Calu3 (cell line): ENCODE results near the gene PBRM1. TPM values are rescaled to one million over a fixed set of nuclear protein-coding genes. Genes with fewer than 3 reads are reported as not detected.

Experiments
- BruUV-seq: library from RNA; stranded (reverse); fragments of 400-500 nt; replicated peaks from 2 replicates; lab custom pipeline; 2021; lab: Mats Ljungman, UMichigan
- CTCF ChIA-PET: fragments of 300-600 bp; sonication (Branson Sonifier 250); formaldehyde crosslinking; loops from one replicate; lab custom pipeline; 2022; ENCODE audit warnings: antibody characterized with exemption; lab: Charles Lee
- DNase-seq: peaks from one replicate; pipeline ENCODE4 v3.0.0; 2022
- H3K27ac Mint-ChIP-seq: one replicate; pipeline ENCODE4 v1.8.0; 2022; ENCODE audit warnings: mixed read lengths; ENCODE audit not compliant: unreplicated experiment
- H3K27me3 Mint-ChIP-seq: one replicate; pipeline ENCODE4 v1.8.0; 2022; ENCODE audit warnings: mixed read lengths; ENCODE audit not compliant: unreplicated experiment
- H3K36me3 Mint-ChIP-seq: one replicate; pipeline ENCODE4 v1.8.0; 2022; ENCODE audit warnings: mild to moderate bottlenecking, moderate library complexity, mixed read lengths; ENCODE audit not compliant: insufficient read depth, unreplicated experiment
- H3K4me1 Mint-ChIP-seq: one replicate; pipeline ENCODE4 v1.8.0; 2022; ENCODE audit warnings: mild to moderate bottlenecking, low read depth, mixed read lengths; ENCODE audit not compliant: unreplicated experiment
- H3K4me3 Mint-ChIP-seq: one replicate; pipeline ENCODE4 v1.8.0; 2022; ENCODE audit warnings: mild to moderate bottlenecking, low read depth, moderate library complexity, mixed read lengths; ENCODE audit not compliant: unreplicated experiment
- H3K9me3 Mint-ChIP-seq: one replicate; pipeline ENCODE4 v1.8.0; 2022; ENCODE audit warnings: low read depth, mixed read lengths; ENCODE audit not compliant: unreplicated experiment
- CTCF ChIP-seq: fragments of 200-600 bp; IDR thresholded peaks from one replicate; pipeline ENCODE4 v1.8.0; 2022; ENCODE audit warnings: antibody characterized with exemption; ENCODE audit not compliant: unreplicated experiment
- intact Hi-C: fragments of 100-400 bp; cut with micrococcal nuclease; formaldehyde crosslinking; loops from one replicate; pipeline ENCODE4 v1.10.0; 2022; ENCODE audit not compliant: unreplicated experiment
- total RNA-seq: library from RNA; stranded (reverse); gene quantifications from 2 replicates; pipeline ENCODE4 v1.2.3, GENCODE V29; 2022

PBRM1 gene
- total RNA-seq, 1 experiment from 2014 or later = 54.9 TPM

- no peak overlapping the region for H3K27ac Mint-ChIP-seq
- CTCF ChIA-PET = interaction anchor here (0.6 kb wide), 2 partner anchors 61 to 510 kb away, joined by 4 to 5 read pairs; no protein-coding TSS in a partner anchor
- no peak for TF ChIP-seq CTCF
- DNase-seq = no peak
- no TSS peak for BruUV-seq
- H3K4me1 Mint-ChIP-seq = no peaks in the 10 kb centered on the region
- H3K36me3 Mint-ChIP-seq = peaks cover 51% of the 10 kb centered on the region
- H3K4me3 Mint-ChIP-seq = no peak overlapping the region
- intact Hi-C loops = no loop called here
- H3K9me3 Mint-ChIP-seq = no peaks in the 10 kb centered on the region
- no peaks in the 10 kb centered on the region for H3K27me3 Mint-ChIP-seq
These were observed 161.4 kb downstream of the PBRM1 start for GRCh38 chr3:52524258-52524751.

- Mint-ChIP-seq H3K27ac (no peak overlapping the region), H3K4me1 (no peaks in the 10 kb centered on the region), H3K27me3 (no peaks in the 10 kb centered on the region), H3K4me3 (no peak overlapping the region), H3K9me3 (no peaks in the 10 kb centered on the region), H3K36me3 (peaks cover 46% of the 10 kb centered on the region)
- CTCF ChIA-PET = interaction anchor here (0.6 kb wide), 1 partner anchor 347 kb away, joined by 4 read pairs; no protein-coding TSS in a partner anchor
- no peak for DNase-seq
- intact Hi-C loops = no loop called here
- TF ChIP-seq CTCF = no peak
- BruUV-seq = no TSS peak
These were observed 162.1 kb downstream of the PBRM1 start for GRCh38 chr3:52523386-52524257.

DNA sequence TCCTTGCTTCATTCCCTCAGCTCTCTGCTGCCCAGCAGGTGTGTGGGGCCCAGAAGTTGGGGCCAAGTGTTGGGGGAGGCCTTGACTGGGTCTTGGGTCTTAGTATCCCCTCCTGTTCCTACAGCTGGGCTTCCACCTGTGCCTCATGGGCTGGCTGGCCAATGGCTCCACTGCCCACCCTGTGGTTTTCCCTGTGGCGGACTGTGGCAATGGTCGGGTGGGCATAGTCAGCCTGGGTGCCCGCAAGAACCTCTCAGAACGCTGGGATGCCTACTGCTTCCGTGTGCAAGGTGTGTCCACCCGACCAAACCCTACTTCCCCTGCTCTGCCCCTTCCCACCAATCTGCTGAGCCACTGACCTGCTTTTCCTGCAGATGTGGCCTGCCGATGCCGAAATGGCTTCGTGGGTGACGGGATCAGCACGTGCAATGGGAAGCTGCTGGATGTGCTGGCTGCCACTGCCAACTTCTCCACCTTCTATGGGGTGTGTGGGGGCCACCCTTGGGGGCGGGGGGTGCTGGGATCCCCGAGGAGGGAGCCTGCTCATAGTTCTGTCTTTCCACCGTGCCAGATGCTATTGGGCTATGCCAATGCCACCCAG lies 163.0 kb downstream of the PBRM1 start:
- BruUV-seq = no TSS peak
- H3K27me3 Mint-ChIP-seq = no peaks in the 10 kb centered on the region
- H3K9me3 Mint-ChIP-seq = no peaks in the 10 kb centered on the region
- H3K4me3 Mint-ChIP-seq = no peak overlapping the region
- no peak for DNase-seq
- intact Hi-C loops = no loop called here
- TF ChIP-seq CTCF = no peak
- H3K4me1 Mint-ChIP-seq = no peaks in the 10 kb centered on the region
- no peak overlapping the region for H3K27ac Mint-ChIP-seq
- CTCF ChIA-PET = interaction anchor here (0.6 kb wide), 1 partner anchor 348 kb away, joined by 4 read pairs; no protein-coding TSS in a partner anchor
- H3K36me3 Mint-ChIP-seq = peaks cover 40% of the 10 kb centered on the region

- DNase-seq = no peak
- no peak for TF ChIP-seq CTCF
- intact Hi-C loops = no loop called here
- CTCF ChIA-PET = no interaction called here
- H3K4me3 Mint-ChIP-seq = no peak overlapping the region
- H3K27me3 Mint-ChIP-seq = peaks cover 3% of the 10 kb centered on the region
- no peaks in the 10 kb centered on the region for H3K9me3 Mint-ChIP-seq
- H3K27ac Mint-ChIP-seq = no peak overlapping the region
- peaks cover 35% of the 10 kb centered on the region for H3K36me3 Mint-ChIP-seq
- no peaks in the 10 kb centered on the region for H3K4me1 Mint-ChIP-seq
- no TSS peak for BruUV-seq
These were observed 163.6 kb downstream of the PBRM1 start for GRCh38 chr3:52521881-52522650.
